NCI-H187 (cell line): Measurements from ENCODE around the gene SPTBN1.
"Not testable (repeated sequence)": the region's sequence is repeated elsewhere in the genome, so short reads cannot be mapped to it uniquely, and the experiment has no call there.

Experiments
- DNase-seq, 2 experiments: peaks; one replicate each; lab custom pipeline; 2025; lab: John Stamatoyannopoulos, UW

The SPTBN1 gene

GRCh38 chr2:54470266-54470938, 14.3 kb downstream of the SPTBN1 start:
- no peak for DNase-seq

GRCh38 chr2:54471221-54471711, 15.1 kb downstream of the SPTBN1 start:
- DNase-seq, result no peak

- no peak for DNase-seq
These were observed 17.7 kb downstream of the SPTBN1 start for GRCh38 chr2:54473851-54474250.

GRCh38 chr2:54475285-54475684, 19.2 kb downstream of the SPTBN1 start:
- no peak for DNase-seq

- DNase-seq, result no peak
These were observed 19.8 kb downstream of the SPTBN1 start for GRCh38 chr2:54475919-54476318.

- no peak for DNase-seq
These were observed 20.7 kb downstream of the SPTBN1 start for GRCh38 chr2:54476852-54477251.

GRCh38 chr2:54477896-54478295, 21.8 kb downstream of the SPTBN1 start:
- no peak for DNase-seq

- no peak for DNase-seq
These were observed 22.8 kb downstream of the SPTBN1 start for GRCh38 chr2:54478899-54479298.

- no peak for DNase-seq
These were observed 23.3 kb downstream of the SPTBN1 start for GRCh38 chr2:54479424-54479823.

GRCh38 chr2:54480025-54480424, 23.9 kb downstream of the SPTBN1 start:
- no peak for DNase-seq

- DNase-seq, result no peak
These were observed 25.6 kb downstream of the SPTBN1 start for GRCh38 chr2:54481686-54482085.

GRCh38 chr2:54482715-54483114, 26.6 kb downstream of the SPTBN1 start:
- DNase-seq, result no peak

- no peak for DNase-seq
These were observed 27.3 kb downstream of the SPTBN1 start for GRCh38 chr2:54483426-54483825.

GRCh38 chr2:54485756-54486155, 29.6 kb downstream of the SPTBN1 start:
- DNase-seq, result not testable (repeated sequence)

GRCh38 chr2:54486766-54487165, 30.6 kb downstream of the SPTBN1 start:
- DNase-seq, result no peak

- DNase-seq, result no peak
These were observed 34.7 kb downstream of the SPTBN1 start for GRCh38 chr2:54490863-54491262.

- DNase-seq, result no peak
These were observed 36.2 kb downstream of the SPTBN1 start for GRCh38 chr2:54492335-54492734.

- no peak for DNase-seq
These were observed 38.0 kb downstream of the SPTBN1 start for GRCh38 chr2:54494087-54494486.

- DNase-seq, result no peak
These were observed 40.8 kb downstream of the SPTBN1 start for GRCh38 chr2:54496920-54497319.

- DNase-seq, result no peak
These were observed 41.9 kb downstream of the SPTBN1 start for GRCh38 chr2:54497763-54498680.

GRCh38 chr2:54499661-54500060, 43.5 kb downstream of the SPTBN1 start:
- no peak for DNase-seq

- DNase-seq, result no peak
These were observed 44.5 kb downstream of the SPTBN1 start for GRCh38 chr2:54500404-54501205.
